Fibroblast of villous mesenchyme (primary cell): ENCODE results near the gene CACYBP. TPM values are rescaled to one million over a fixed set of nuclear protein-coding genes. Genes with fewer than 3 reads are reported as not detected.

Experiments used
- DNase-seq: peaks from one replicate; pipeline ENCODE4 v3.0.0-alpha.2; 2010; ENCODE audit warnings: low read depth
- H3K4me3 ChIP-seq: 2 replicates; pipeline ENCODE4 v1.5.1; 2011; ENCODE audit warnings: low read depth, mild to moderate bottlenecking, low read length
- CTCF ChIP-seq: IDR thresholded peaks from 2 replicates; pipeline ENCODE4 v1.5.1; 2012; ENCODE audit warnings: low read depth, mild to moderate bottlenecking, low read length; ENCODE audit not compliant: insufficient read depth
- total RNA-seq: library from RNA; depleted of rRNA; stranded (reverse); fragments of >200 nt; gene quantifications from 2 replicates; pipeline ENCODE4 v1.2.3, GENCODE V29; 2012

Gene CACYBP
- total RNA-seq, 1 donor = 222 TPM

GRCh38 chr1:174974711-174975119 is 25.0 kb upstream of the CACYBP start:
- DNase-seq = no peak
- TF ChIP-seq CTCF = no peak
- H3K4me3 ChIP-seq = no peak overlapping the region

GRCh38 chr1:174975764-174976163 is 24.0 kb upstream of the CACYBP start:
- no peak overlapping the region for H3K4me3 ChIP-seq
- no peak for DNase-seq
- TF ChIP-seq CTCF = no peak

GRCh38 chr1:174976436-174977108 is 23.2 kb upstream of the CACYBP start:
- TF ChIP-seq CTCF = no peak
- H3K4me3 ChIP-seq = no peak overlapping the region
- DNase-seq = peak; percentile 40

GRCh38 chr1:174982971-174983689 is 16.6 kb upstream of the CACYBP start:
- H3K4me3 ChIP-seq = no peak overlapping the region
- peak; percentile 68 for DNase-seq
- TF ChIP-seq CTCF = peak; percentile 62

- H3K4me3 ChIP-seq = no peak overlapping the region
- no peak for TF ChIP-seq CTCF
- no peak for DNase-seq
These were observed 14.8 kb upstream of the CACYBP start for GRCh38 chr1:174984952-174985351.

- no peak for DNase-seq
- no peak overlapping the region for H3K4me3 ChIP-seq
- TF ChIP-seq CTCF = no peak
These were observed 11.2 kb upstream of the CACYBP start for GRCh38 chr1:174988539-174988938.
